HG03521 (cell line): Measurements from ENCODE around the gene UCHL1.
"Not testable (repeated sequence)": the region's sequence is repeated elsewhere in the genome, so short reads cannot be mapped to it uniquely, and the experiment has no call there.

Experiments
- ATAC-seq: cut with Tn5 transposase; IDR thresholded peaks from one replicate; pipeline ENCODE4 v1.9.1; 2021; ENCODE audit warnings: mild to moderate bottlenecking, moderate library complexity; ENCODE audit not compliant: unreplicated experiment

The UCHL1 gene

DNA sequence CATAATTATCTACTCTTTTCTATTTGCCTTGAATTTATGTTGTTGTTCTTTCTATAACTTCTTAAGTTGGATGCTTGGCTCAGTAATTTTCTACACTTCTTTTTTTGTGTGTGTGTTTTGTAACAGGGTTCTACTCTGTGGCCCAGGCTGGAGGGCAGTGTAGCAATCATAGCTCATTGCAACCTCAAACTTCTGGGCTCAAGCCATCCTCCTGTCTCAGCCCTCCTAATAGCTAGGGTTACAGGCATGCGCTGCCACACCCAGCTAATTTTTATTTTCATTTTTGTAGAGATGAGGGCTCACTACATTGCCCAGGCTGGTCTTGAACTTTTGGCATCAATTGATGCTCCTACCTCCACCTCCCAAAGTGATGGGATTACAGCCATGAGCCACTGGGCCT lies 20.7 kb upstream of the UCHL1 start:
- no peak for ATAC-seq

DNA sequence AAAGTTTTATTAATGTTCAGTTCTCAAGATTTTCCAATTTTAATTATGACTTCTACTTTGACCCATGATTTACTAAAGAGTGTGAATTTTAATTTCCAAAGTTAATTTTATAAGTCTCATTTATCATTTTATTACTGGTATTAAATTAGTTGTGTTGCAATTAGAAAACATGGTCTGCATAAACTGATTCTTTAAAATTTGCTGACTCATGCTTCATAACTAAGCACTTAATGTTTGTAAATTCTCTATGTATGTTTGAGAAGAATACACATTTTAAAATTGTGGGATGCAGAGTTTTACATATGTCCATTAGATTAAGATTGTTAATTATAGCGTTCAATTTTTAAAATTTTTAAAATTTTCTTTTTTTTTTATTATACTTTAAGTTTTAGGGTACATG lies 20.2 kb upstream of the UCHL1 start:
- ATAC-seq: no peak

DNA sequence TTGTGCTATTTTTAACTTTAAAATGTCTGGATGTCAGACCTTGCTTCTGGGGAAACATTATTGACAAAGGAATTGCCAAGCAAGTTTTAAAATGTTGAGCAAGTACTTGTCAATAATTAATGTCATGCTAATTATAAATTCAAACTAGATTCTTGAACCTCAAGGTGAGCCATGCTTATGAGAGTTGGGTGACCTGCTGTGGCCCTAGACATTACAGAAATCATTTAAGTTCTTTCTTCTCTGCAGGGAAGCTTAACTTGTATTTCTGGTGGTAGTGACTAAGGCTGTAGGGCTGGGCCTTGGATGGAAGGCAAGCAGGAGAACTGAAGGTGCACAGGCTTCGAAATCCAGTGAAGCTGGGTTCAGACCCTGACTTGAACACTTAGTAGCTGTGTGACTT lies 14.8 kb upstream of the UCHL1 start:
- ATAC-seq: no peak

DNA sequence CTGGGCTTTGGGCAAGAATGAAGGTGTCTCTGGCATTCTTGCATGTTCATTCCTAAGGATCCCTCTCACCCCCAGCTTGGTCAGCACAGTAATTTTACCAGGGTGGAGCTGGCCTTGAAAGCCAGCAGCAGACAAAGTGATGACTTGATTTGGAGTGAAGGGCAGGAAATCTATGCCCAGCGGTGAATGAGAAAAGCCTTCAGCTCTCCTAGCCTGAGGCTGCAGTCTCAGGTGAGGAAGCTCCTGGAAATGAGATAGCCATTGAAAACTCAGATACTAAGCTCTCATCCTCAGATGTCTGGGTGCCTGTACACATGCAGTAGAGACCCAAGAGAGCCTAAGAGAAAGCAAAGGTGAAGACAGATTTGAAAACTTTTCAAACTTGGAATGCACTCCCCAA lies 10.7 kb upstream of the UCHL1 start:
- ATAC-seq: no peak

DNA sequence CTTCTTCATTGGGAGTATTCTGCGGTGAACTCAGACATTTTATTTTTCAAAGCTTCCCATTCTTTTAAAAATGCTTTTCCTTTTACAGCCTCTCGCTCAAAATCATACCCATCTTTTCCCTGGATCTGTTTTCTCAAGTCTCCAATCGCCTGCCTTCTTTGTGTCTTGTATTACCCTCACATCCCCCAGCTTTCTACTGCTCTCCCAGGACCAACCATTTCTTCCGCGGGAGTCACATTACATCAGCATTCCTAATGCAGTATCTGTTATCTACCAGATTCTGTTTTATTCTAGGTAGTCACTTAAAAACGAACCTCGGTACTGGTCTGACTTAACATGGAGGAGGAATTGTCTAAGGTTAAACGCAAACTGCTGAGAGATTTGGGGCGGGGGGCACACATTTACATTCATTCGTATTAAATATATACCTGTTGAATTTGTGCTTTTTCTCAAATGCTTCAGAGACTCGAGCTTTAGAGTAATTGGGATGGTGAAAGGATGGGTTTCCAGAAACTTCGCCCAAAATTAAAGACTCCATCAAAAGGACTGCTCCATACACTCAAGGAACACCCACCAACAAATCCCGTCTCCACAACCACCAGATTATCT lies 493 bp upstream of the UCHL1 start:
- ATAC-seq: no peak

DNA sequence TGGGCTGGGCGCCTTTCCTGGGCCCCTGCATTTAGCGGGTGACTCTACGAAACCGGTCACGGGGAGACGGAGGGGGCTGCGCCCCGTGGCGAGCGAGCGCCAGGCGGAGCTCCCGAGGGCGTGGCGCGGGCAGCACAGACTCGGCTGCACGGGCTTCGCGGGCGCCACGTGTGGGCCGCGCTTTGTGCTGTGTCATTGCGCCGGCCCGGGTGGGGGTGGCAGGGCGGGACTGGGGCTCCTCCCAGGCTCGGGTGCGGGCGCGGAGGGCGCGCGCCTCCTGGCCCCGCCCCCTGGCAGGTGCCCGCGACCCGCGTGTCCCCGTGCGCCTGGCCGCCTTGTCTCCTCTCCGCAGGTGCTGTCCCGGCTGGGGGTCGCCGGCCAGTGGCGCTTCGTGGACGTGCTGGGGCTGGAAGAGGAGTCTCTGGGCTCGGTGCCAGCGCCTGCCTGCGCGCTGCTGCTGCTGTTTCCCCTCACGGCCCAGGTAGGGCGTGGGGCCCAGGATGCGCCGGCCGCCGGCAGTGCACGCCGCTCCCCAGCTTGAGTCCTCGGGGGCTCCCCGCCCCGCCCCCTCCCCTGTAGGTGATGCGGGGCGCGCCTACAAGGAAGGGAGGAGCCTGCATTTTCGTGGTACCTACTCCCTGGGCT lies 651 bp downstream of the UCHL1 start:
- ATAC-seq: peak; percentile 58

DNA sequence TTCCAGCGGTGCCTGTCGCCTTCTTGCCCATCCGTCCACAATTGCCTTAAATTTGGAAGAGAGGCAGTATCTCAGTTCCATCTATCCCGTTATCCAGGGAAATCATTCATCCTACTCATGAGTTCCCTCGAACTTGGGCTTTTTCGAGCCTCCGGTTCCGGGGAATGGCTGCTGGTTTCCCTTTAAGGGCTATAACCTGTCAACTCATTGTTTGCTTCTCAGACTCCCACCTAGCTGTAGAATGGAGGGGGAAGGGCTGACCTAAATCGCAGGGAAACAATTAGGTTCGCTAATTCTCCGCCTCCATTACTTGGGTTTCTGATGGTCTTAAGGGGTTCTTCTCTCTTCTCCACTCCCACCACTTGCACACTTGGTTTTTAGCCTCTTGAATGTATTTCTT lies 1.2 kb downstream of the UCHL1 start:
- no peak for ATAC-seq

DNA sequence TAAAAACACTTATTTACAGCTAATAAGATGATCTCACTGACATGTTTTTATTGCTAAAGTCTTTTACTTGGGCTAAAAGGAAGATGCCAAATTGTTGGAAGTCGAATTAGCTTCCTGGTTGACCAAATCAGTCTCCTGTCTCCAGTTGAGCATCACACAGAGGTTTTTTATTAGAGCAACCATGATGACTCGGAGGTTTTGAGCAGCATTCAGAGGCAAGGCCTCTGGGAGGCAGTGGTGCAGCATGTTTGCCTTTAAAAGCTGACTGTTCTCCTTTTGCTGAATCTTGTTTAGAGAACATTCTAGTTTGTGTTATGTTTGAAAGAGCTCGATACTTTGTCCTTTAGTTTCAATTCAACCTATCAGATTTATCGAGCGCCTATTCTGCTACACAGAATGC lies 2.1 kb downstream of the UCHL1 start:
- ATAC-seq: no peak

DNA sequence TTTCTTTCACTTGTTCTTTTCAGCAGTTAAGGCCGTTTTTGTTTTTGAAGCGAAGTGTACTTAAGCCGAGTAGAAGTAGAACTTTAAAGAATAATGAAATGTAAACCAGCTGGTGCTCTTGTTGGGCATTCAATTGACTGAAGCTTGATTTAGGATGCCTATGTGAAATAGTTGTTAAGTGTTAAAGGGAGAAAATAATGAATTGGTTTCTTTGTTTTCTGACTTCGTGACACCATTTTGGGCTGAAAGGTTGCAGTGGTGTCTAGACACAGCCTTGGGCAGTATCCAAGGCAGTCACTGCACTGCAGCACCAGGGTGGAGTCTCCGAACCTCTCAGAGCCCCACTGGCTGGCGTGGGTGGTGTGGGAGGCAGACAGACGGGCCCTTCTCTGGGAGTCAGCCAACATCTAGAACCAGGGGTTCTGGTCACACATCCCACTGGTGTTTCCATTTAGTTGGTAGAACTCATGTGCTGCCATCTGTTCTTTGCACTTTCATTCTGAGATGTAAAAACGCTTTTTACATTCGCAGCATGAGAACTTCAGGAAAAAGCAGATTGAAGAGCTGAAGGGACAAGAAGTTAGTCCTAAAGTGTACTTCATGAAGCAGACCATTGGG lies 3.5 kb downstream of the UCHL1 start:
- no peak for ATAC-seq

DNA sequence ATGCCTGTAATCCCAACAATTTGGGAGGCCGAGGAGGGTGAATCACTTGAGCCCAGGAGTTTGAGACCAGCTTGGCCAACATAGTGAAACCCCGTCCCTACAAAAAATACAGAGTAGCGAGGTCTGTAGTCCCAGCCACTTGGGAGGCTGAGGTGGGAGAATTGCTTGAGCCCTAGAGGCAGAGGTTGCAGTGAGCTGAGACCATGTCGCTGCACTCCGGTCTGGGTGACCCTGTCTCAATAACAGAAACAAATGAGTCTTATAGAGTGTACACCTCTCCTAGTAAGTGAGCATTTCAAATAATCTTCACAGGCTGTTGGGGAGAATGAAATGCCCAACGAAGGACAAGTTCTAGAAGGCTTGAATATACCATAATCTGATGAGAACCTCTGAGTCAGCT lies 5.5 kb downstream of the UCHL1 start:
- no peak for ATAC-seq

DNA sequence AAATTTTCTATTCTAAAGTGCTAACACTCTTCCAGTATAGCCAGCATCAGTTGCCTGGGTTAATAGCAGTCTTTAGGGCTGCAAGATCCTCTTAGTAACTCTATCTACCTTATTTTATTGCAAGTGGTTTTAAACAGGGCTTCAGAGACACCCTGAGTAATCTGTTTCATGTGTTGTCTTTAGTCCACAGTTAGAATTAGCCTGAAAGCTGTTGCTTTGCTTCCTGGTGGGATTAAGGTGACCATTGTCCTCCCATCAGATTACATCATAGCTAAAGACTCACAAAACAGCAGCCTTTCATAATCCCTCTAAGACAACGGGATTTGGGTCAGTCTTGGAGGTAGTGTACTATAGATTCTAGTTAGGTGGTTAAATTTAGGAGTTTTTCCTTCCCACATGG lies 7.5 kb downstream of the UCHL1 start:
- no peak for ATAC-seq

DNA sequence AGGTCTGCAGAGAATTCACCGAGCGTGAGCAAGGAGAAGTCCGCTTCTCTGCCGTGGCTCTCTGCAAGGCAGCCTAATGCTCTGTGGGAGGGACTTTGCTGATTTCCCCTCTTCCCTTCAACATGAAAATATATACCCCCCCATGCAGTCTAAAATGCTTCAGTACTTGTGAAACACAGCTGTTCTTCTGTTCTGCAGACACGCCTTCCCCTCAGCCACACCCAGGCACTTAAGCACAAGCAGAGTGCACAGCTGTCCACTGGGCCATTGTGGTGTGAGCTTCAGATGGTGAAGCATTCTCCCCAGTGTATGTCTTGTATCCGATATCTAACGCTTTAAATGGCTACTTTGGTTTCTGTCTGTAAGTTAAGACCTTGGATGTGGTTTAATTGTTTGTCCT lies 11.3 kb downstream of the UCHL1 start:
- ATAC-seq: no peak

DNA sequence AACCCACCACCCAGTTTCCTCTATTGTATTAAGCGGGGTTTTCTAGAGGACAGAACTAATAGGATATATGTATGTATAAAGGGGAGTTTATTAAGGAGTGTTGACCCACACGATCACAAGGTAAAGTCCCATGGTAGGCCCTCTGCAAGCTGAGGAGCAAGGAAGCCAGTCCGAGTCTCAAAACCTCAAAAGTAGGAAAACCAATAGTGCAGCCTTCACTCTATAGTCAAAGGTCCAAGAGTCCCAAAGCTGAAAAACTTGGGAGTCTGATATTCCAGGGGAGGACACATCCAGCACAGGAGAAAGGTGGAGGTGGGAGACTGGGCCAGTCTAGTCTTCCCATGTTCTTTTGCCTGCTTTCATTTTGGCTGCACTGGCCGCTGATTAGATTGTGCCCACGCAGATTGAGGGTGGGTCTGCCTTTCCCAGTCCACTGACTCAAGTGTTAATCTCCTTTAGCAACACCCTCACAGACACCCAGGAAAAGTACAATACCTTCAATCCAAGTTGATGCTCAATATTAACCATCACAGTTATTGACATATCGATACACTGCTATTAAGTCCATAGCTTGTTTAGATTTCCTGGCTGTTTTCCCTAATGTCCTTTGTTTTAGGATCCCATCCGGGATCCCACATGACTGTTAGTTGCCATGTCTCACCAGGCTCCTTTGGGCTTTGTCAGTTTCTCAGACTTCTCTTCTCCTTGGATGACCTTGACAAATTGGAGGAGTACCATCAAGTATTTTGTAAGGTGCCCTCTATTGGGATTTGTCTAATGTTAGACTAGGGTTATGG lies 12.2 kb downstream of the UCHL1 start:
- ATAC-seq: no peak

DNA sequence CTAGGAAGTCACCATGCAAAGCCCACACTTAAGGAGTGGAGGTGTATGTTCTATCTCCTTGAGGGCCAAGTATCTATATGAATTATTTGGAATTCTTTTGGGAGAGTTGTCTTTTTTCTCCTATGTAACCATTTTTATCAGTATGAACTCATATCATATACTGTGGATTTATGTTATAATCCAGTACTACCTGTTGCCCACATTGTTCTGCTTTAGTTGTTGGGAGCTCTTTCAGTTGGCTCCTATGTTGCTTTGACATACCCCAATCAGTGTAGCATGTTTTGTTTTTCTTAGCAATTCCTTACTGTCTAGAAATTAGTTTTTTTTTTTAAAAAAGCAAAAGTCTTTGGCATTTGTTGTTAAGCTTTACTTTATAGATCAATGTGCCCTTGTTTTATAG lies 13.0 kb downstream of the UCHL1 start:
- no peak for ATAC-seq

DNA sequence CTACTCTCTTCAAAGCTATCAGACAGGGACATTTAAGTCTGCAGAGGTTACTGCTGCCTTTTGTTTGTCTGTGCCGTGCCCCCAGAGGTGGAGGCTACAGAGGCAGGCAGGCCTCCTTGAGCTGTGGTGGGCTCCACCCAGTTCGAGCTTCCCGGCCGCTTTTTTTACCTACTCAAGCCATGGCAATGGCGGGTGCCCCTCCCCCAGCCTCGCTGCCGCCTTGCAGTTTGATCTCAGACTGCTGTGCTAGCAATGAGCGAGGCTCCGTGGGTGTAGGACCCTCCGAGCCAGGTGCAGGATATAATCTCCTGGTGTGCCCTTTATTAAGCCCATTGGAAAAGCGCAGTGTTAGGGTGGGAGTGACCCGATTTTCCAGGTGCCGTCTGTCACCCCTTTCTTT lies 19.2 kb downstream of the UCHL1 start:
- not testable (repeated sequence) for ATAC-seq

DNA sequence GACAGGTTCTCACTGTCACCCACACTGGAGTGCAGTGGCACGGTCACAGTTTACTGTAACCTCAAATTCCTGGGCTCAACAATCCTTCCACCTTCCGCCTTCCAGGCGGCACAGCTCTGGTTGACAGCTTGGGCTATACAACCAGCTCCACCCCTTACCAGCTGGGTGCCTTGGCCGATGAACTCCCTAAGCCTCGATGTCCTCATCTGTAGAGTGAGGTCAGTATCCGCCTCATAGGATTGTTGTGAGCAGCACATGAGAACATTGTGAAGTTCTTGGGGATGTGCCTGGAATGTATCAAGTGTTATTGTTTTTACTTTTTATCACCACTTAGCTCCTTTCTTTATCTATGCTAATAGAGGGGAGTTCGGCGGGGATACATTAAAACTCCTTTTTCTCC lies 23.3 kb downstream of the UCHL1 start:
- ATAC-seq: no peak

DNA sequence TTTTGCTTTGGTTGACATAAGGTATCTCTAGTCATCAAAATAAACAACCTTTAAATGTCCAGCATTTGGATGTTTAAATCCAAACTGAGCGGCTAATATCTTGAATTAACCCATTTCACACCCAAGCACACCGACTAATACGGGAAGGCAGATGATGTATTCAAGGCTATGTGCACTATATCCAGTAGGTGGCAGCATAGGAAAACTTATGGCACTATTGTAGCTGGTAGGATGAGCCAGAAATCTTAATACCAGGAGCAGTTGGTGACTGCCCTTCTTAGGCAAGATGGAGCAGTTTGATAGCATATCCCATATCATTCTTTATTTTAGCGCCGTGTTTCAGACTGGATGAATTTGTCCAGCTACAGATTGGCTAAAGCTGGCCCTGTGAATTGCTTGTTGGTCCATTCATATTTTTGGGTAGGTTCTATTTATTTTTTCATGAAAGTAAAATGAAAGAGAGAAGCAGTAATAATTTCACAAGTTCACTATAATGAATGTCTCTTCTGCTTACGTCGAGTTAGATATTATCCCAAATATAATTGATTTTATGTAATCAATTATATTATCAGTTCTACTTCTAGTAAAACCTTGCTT lies 24.4 kb downstream of the UCHL1 start:
- ATAC-seq: peak; percentile 93

DNA sequence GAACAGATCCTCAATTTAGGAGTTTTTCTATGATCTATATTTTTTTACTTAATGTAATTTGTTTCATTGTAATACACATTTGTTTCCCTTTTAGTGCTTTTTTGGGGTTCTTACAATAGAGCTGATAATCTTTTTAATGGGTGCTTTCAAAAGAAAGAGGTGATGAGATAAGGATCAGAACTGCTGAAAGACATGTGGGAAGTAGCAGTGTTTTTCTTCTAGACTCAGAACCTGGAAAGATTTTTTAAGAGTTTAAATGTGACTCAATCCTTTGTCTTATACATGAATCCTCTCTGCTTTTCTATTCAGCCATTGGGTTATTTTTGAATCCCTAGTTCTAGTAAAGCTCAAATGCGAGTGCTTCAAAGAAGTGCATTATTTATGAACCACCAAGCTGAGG lies 25.6 kb downstream of the UCHL1 start:
- ATAC-seq: no peak

DNA sequence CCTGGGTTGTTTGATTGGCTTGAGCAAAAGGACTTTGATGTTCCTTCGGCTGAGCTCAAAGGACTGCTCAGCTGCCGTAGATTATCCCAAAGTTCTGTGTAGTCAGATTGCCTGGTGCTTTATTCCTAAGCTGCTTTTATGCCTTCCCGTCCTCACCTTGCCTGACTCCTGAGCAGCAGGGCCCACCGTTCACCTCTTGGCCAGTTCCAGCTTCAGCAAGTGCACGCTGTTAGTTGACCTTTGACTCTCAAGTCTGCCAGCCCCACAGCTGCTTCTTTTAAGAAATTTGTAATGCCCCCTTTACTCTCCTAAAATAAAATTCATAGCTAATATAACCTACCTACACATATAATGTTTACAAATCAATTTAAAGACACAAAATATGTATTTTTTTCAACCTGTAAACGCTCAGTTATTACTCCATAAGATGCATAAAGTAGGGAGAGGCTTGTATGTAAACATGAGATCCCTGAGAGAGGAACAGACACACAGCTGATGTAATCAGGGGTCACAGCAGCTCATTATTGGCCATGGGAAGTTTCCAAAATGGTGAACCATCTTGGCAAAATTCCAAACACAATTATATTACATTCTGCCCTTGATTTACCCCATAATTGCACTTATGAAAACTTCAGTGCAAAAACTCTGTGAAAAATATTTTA lies 28.6 kb downstream of the UCHL1 start:
- no peak for ATAC-seq

DNA sequence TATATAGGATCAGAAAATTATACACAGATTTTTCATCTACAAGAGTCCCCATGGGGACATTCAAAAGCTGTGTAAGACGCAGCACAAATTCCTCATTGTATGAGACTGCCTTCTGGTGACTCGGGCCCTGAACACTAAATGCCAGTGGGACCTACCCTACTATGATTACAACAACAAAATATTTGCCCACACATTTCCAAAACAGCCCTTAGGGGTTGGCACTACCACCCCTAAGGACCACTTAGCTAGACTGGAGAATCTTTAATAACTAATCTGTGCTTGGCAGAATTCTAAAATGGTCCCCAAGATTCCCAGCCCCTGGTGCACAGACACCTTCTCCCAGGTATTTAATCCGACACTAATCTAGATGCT lies 29.1 kb downstream of the UCHL1 start:
- no peak for ATAC-seq

DNA sequence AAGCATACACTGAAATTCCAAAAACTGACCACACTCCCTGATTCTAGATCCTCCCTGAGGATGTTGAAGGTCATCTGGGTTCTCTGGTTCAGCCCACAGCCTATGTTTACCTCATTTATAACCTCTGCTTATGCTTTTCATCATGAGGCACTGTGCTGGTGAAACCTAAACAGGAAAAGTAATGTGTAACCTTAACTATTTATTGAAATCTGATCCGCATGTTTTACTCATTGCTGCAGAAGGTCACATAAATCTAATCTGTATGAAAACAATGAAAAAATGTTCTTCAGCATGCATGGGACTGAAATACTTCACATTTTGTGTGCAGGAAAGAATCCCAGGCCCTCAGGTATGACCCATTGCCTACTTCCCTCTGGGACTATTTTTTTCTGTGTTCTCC lies 30.3 kb downstream of the UCHL1 start:
- ATAC-seq: no peak
